Kidney (tissue), 14 donors: ENCODE results near the gene CDK7. TPM values are rescaled to one million over a fixed set of nuclear protein-coding genes. Genes with fewer than 3 reads are reported as not detected.

Source experiments
- DNase-seq, 5 donors: peaks; one replicate each; pipeline ENCODE4 v3.0.0-alpha.2; 2013 to 2020
- FAIRE-seq: peaks from 2 replicates; lab custom pipeline; 2012; peaks lifted over from hg19 to GRCh38; lab: Jason Lieb, UNC
- H3K27ac ChIP-seq, 2 donors: one replicate each; pipeline ENCODE4 v1.7.0; 2013; ENCODE audit warnings: low read depth in 2 of 2, low read length in 2 of 2, inconsistent platforms in 1 of 2
- H3K27me3 ChIP-seq: one replicate; pipeline ENCODE4 v1.7.1; 2013; ENCODE audit warnings: low read length, inconsistent platforms; ENCODE audit not compliant: control insufficient read depth, insufficient read depth
- H3K36me3 ChIP-seq, 3 donors: one replicate each; pipeline versions ENCODE4 v1.7.0 to v1.7.1; 2013; ENCODE audit warnings: low read length in 3 of 3, control low read depth in 1 of 3, inconsistent platforms in 1 of 3; ENCODE audit not compliant: insufficient read depth in 3 of 3, control insufficient read depth in 2 of 3
- H3K4me1 ChIP-seq, 3 donors: one replicate each; pipeline versions ENCODE4 v1.7.0 to v1.7.1; 2013; ENCODE audit warnings: low read length in 3 of 3, inconsistent platforms in 1 of 3, low read depth in 1 of 3; ENCODE audit not compliant: control insufficient read depth in 2 of 3, insufficient read depth in 2 of 3
- H3K4me3 ChIP-seq, 3 donors: one replicate each; pipeline versions ENCODE4 v1.7.0 to v1.8.1; 2013; ENCODE audit warnings: low read length in 3 of 3, control low read depth in 1 of 3, inconsistent platforms in 1 of 3
- H3K9ac ChIP-seq, 3 donors: one replicate each; pipeline versions ENCODE4 v1.7.0 to v1.7.1; 2013; ENCODE audit warnings: low read length in 3 of 3, control low read depth in 1 of 3, inconsistent platforms in 1 of 3
- H3K9me3 ChIP-seq, 3 donors: one replicate each; pipeline versions ENCODE4 v1.7.0 to v1.7.1; 2013; ENCODE audit warnings: low read length in 3 of 3, control low read depth in 1 of 3, inconsistent platforms in 1 of 3; ENCODE audit not compliant: control insufficient read depth in 2 of 3, insufficient read depth in 1 of 3
- intact Hi-C: fragments of 100-400 bp; cut with DNase I; formaldehyde crosslinking; loops from one replicate; pipeline ENCODE4 v1.11.1; 2022
- polyA plus RNA-seq: library from polyadenylated mRNA; stranded (reverse); fragments of 350-450 nt; fragmentation: Illumina TruSeq; extraction: RNeasy Lipid Tissue Mini Kit (QIAGEN cat#74804); gene quantifications from one replicate; pipeline ENCODE4 v1.2.3, GENCODE V29; 2014; ENCODE audit warnings: low read depth, low replicate concordance; ENCODE audit not compliant: insufficient read depth
- total RNA-seq: library from RNA; stranded (reverse); fragmentation: NEBNext Ultra II Directional; extraction: Animal tissue kit (Norgen Biotek cat#: 25700); gene quantifications from one replicate; pipeline ENCODE4 v1.2.1, GENCODE V29; 2021
- TF ChIP-seq, protein P1 (sequence below): IDR thresholded peaks from 3 replicates; pipeline ENCODE4 v1.5.1; 2012; ENCODE audit warnings: mild to moderate bottlenecking, moderate library complexity, borderline replicate concordance; ENCODE audit not compliant: insufficient read depth; ENCODE audit errors: extremely low read depth
- donor health status: control.
- donor health status: control.
- donor health status: control.
- donor health status: control.
- donor health status: control.
- donor health status: DM: yes; HTN: yes; CAD: no.
- donor health status: Normal renal cell carcinoma (clear cell type).

CDK7 gene
- total and polyA plus RNA-seq, 2 donors from 2014 or later: 22.7 to 29.4 TPM

DNA sequence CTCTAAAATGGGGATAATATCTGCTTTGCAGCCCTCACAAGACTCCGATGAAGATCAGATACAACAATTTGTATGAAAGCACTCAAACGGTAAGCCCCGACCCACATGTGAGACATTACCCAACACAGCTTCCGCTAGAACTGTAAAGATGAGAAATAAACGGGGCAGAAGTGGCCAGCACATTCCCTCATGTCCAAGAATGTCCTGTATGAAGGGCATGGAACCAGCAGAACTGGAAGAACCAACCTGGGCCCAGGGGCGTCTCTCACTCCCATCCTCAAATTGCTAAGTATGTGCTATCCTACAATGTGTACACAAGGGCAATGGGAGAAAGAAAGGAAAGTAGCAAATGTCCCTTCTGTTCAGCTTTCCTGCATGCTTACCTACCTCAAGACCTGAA, 64.9 kb downstream of the CDK7 start:
- TF ChIP-seq, protein P1, sequence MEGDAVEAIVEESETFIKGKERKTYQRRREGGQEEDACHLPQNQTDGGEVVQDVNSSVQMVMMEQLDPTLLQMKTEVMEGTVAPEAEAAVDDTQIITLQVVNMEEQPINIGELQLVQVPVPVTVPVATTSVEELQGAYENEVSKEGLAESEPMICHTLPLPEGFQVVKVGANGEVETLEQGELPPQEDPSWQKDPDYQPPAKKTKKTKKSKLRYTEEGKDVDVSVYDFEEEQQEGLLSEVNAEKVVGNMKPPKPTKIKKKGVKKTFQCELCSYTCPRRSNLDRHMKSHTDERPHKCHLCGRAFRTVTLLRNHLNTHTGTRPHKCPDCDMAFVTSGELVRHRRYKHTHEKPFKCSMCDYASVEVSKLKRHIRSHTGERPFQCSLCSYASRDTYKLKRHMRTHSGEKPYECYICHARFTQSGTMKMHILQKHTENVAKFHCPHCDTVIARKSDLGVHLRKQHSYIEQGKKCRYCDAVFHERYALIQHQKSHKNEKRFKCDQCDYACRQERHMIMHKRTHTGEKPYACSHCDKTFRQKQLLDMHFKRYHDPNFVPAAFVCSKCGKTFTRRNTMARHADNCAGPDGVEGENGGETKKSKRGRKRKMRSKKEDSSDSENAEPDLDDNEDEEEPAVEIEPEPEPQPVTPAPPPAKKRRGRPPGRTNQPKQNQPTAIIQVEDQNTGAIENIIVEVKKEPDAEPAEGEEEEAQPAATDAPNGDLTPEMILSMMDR: no peak
- FAIRE-seq (no peak), DNase-seq (no peak)
- Histone ChIP-seq H3K9me3 (no peaks in the 10 kb centered on the region), H3K4me3 (no peak overlapping the region), H3K4me1 (no peaks in the 10 kb centered on the region), H3K27ac (no peak overlapping the region), H3K27me3 (no peaks in the 10 kb centered on the region), H3K9ac (no peak overlapping the region), H3K36me3 (peaks cover 0 to 2% (median 1%) of the 10 kb centered on the region in 3 donors)
- intact Hi-C loops: no loop called here

DNA sequence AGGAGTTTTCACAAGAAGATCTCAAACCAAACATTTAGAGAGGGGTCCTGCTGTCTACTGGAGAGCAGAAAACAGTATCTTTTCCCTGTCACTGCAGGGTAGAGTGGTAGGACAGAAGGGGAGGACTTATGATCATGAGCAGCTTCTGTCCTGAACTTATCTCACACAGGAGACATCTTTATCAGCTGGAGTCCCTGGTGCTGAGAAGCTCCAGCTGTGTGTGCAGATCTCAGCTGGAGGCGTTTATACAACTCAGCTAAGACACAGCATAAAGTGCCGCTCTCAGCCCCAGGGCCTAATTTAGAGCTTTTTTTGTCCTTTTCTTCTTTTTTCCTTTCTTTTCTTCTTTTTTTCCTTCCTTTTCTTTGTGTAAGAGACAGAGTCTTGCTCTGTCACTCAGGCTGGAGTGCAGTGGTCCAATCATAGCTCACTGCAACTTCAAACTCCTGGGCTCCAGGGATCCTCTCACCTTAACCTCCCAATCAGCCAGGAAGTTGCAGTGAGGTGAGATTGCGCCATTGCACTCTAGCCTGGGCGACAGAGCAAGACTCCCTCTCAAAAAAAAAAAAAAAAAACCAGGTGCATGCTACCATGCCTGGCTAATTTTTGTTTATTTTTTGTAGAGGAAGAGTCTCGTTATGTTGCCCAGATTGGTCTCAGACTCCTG, 66.0 kb downstream of the CDK7 start:
- FAIRE-seq: no peak
- TF ChIP-seq, protein P1: no peak
- H3K36me3 ChIP-seq: peaks cover 0 to 2% (median 2%) of the 10 kb centered on the region in 3 donors

DNA sequence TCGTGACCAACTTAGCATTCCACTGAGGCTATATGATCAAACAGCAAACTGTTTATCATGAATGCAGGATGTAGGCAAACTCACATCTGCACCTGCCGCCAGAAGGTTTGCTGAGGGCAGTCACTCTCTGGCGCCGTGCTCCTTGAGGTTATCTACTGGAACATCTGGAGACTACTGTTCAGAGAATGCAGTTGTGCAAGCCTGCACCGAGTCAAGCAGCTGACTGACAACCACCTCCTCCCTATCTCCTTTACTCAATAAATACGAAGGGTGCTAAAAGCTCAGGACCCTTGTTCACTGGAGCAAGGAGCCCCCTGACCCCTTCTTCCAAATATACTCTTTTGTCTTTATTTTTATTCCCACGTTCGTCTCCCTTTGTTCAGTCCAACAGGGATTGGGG, 70.8 kb downstream of the CDK7 start:
- no peaks in the 10 kb centered on the region for H3K27me3 ChIP-seq
- intact Hi-C loops: no loop called here
- no peak overlapping the region for H3K9ac ChIP-seq
- H3K27ac ChIP-seq: no peak overlapping the region
- H3K4me1 ChIP-seq: no peaks in the 10 kb centered on the region
- DNase-seq (no peak), FAIRE-seq (no peak)
- H3K36me3 ChIP-seq: peaks cover 0 to 8% (median 2%) of the 10 kb centered on the region in 3 donors
- H3K4me3 ChIP-seq: no peak overlapping the region
- no peaks in the 10 kb centered on the region for H3K9me3 ChIP-seq
- TF ChIP-seq, protein P1: no peak

More for the DNA sequence above, 66.0 kb downstream of the CDK7 start:
- DNase-seq: peak in 2 of 5 donors; percentile 9 to 40
- no peaks in the 10 kb centered on the region for H3K4me1 ChIP-seq
- H3K27ac ChIP-seq: no peak overlapping the region
- no peaks in the 10 kb centered on the region for H3K27me3 ChIP-seq
- no peaks in the 10 kb centered on the region for H3K9me3 ChIP-seq
- H3K4me3 ChIP-seq: no peak overlapping the region
- no peak overlapping the region for H3K9ac ChIP-seq
- intact Hi-C loops: no loop called here
